GM12878 (cell line): Measurements from ENCODE around the gene TBC1D3I.
"Not testable (repeated sequence)": the region's sequence is repeated elsewhere in the genome, so short reads cannot be mapped to it uniquely, and the experiment has no call there.

Source experiments
- CBFB ChIP-seq: IDR thresholded peaks from 2 replicates; pipeline ENCODE4 v1.6.1; 2016; ENCODE audit warnings: antibody characterized with exemption, low read depth
- CHD1 ChIP-seq: IDR thresholded peaks from 2 replicates; pipeline ENCODE4 v1.6.1; 2012; ENCODE audit warnings: low read depth, low read length, improper control_type of control experiment
- CTCF ChIP-seq, 3 experiments: IDR thresholded peaks in 2 of 3; conservative IDR thresholded peaks in 1 of 3; 2 replicates each; pipeline ENCODE4 v1.5.1; 2011; ENCODE audit warnings: low read depth in 3 of 3, low read length in 3 of 3, mild to moderate bottlenecking in 3 of 3, control low read depth in 2 of 3, moderate library complexity in 2 of 3, inconsistent platforms in 1 of 3, mixed read lengths in 1 of 3; ENCODE audit not compliant: control insufficient read depth in 2 of 3, insufficient read depth in 1 of 3; ENCODE audit errors: extremely low read depth in 1 of 3
- EP300 ChIP-seq, 2 experiments: fragments of 150-350 bp in 1 of 2; IDR thresholded peaks; 2 replicates each; pipeline ENCODE4 v1.6.1; 2011 to 2012; ENCODE audit warnings: low read depth in 2 of 2, low read length in 2 of 2, borderline replicate concordance in 1 of 2, improper control_type of control experiment in 1 of 2, inconsistent platforms in 1 of 2; ENCODE audit not compliant: control insufficient read depth in 1 of 2
- EZH2 ChIP-seq: IDR thresholded peaks from 2 replicates; pipeline ENCODE4 v1.6.1; 2012; ENCODE audit warnings: low read depth, mild to moderate bottlenecking, control low read depth, inconsistent platforms, low read length, borderline replicate concordance; ENCODE audit not compliant: control insufficient read depth
- JUNB ChIP-seq: IDR thresholded peaks from 2 replicates; pipeline ENCODE4 v1.6.1; 2016; ENCODE audit warnings: antibody characterized with exemption, mild to moderate bottlenecking
- MYC ChIP-seq: IDR thresholded peaks from 2 replicates; pipeline ENCODE4 v1.6.1; 2011; ENCODE audit warnings: mild to moderate bottlenecking, low read length, moderate library complexity, inconsistent platforms; ENCODE audit not compliant: insufficient read depth, insufficient replicate concordance, insufficient read length, severe bottlenecking
- NFYB ChIP-seq: IDR thresholded peaks from 2 replicates; pipeline ENCODE4 v1.6.1; 2011; ENCODE audit warnings: low read depth, mild to moderate bottlenecking, low read length, improper control_type of control experiment, moderate library complexity; ENCODE audit not compliant: insufficient read depth
- POLR2AphosphoS5 ChIP-seq: IDR thresholded peaks from 2 replicates; pipeline ENCODE4 v1.6.1; 2011; ENCODE audit warnings: mild to moderate bottlenecking, low read length, inconsistent platforms
- RBBP5 ChIP-seq: fragments of 200-600 bp; sonication (generic); conservative IDR thresholded peaks from 2 replicates; pipeline ENCODE4 v1.6.1; 2016
- TF ChIP-seq, protein P1 (sequence below): fragments of 450-650 bp; IDR thresholded peaks from 2 replicates; pipeline ENCODE4 v1.6.1; 2017; ENCODE audit warnings: low read depth, mild to moderate bottlenecking, moderate library complexity
- TF ChIP-seq, protein P2 (sequence below): IDR thresholded peaks from 2 replicates; pipeline ENCODE4 v1.6.1; 2012; ENCODE audit warnings: low read length, inconsistent platforms

DNA sequence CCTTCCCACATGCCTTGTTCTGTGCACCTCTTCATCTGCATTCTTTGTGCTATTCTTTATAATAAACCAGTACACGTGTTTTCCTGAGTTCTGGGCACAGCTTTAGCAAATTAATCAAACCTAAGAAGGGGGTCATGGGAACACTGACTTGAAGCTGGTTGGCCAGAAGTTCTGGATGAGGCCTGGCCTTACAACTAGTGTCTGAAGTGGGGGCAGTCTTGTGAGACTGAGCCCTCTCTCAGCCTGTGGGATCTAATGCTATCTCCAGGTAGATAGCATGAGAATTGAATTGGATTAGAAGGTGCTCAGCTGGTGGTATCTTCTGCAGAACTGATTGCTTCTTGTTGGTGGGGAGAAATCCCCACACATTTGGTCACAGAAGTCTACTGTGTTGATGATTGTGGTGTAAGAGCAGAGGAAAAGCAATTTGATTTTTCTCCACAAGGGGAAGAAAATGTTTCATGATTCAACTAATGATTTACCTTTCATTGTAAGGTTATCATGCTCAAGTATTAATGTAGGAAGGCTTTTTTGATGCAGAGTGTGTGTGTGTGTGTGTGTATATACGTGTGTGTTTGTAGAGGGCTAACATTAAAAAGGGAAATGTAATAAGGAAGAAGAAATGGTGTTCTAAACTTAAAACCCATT lies 25.7 kb upstream of the TBC1D3I start:
- not testable (repeated sequence) for TF ChIP-seq EZH2; MYC; POLR2AphosphoS5; EP300 (IDR thresholded peaks at IDR 0.05; ENCODE audit: borderline replicate concordance in 1 of 2, control insufficient read depth in 1 of 2, low read depth in 2 of 2, low read length in 2 of 2); CTCF (IDR thresholded peaks at IDR 0.05 in 2 of 3, conservative IDR thresholded peaks at IDR 0.05 in 1 of 3; ENCODE audit: control insufficient read depth in 2 of 3, extremely low read depth in 1 of 3, insufficient read depth in 1 of 3, low read depth in 3 of 3, low read length in 3 of 3); NFYB; CBFB; RBBP5; CHD1; JUNB
- TF ChIP-seq, protein P1, sequence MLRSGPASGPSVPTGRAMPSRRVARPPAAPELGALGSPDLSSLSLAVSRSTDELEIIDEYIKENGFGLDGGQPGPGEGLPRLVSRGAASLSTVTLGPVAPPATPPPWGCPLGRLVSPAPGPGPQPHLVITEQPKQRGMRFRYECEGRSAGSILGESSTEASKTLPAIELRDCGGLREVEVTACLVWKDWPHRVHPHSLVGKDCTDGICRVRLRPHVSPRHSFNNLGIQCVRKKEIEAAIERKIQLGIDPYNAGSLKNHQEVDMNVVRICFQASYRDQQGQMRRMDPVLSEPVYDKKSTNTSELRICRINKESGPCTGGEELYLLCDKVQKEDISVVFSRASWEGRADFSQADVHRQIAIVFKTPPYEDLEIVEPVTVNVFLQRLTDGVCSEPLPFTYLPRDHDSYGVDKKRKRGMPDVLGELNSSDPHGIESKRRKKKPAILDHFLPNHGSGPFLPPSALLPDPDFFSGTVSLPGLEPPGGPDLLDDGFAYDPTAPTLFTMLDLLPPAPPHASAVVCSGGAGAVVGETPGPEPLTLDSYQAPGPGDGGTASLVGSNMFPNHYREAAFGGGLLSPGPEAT, result not testable (repeated sequence)
- TF ChIP-seq, protein P2, sequence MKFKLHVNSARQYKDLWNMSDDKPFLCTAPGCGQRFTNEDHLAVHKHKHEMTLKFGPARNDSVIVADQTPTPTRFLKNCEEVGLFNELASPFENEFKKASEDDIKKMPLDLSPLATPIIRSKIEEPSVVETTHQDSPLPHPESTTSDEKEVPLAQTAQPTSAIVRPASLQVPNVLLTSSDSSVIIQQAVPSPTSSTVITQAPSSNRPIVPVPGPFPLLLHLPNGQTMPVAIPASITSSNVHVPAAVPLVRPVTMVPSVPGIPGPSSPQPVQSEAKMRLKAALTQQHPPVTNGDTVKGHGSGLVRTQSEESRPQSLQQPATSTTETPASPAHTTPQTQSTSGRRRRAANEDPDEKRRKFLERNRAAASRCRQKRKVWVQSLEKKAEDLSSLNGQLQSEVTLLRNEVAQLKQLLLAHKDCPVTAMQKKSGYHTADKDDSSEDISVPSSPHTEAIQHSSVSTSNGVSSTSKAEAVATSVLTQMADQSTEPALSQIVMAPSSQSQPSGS, result not testable (repeated sequence)
